OCI-LY7 (cell line): ENCODE results near the gene CELF4. TPM values are rescaled to one million over a fixed set of nuclear protein-coding genes. Genes with fewer than 3 reads are reported as not detected.

Source experiments
- BruUV-seq: library from RNA; stranded (reverse); fragments of 400-500 nt; replicated peaks from 2 replicates; lab custom pipeline; 2021; lab: Mats Ljungman, UMichigan
- CTCF ChIA-PET: fragments of 300-600 bp; sonication (Branson Sonifier 250); formaldehyde crosslinking; loops from one replicate; lab custom pipeline; 2022; ENCODE audit warnings: antibody characterized with exemption; ENCODE audit not compliant: unreplicated experiment; lab: Charles Lee
- POLR2A ChIA-PET: fragments of 300-600 bp; sonication (Branson Sonifier 250); formaldehyde crosslinking; loops from one replicate; lab custom pipeline; 2022; ENCODE audit warnings: antibody characterized with exemption; lab: Charles Lee
- DNase-seq: peaks from one replicate; pipeline ENCODE4 v3.0.0-alpha.2; 2015; ENCODE audit warnings: low spot score
- H2AFZ ChIP-seq: fragments of 200-600 bp; sonication (generic), shearing (Covaris generic); 2 replicates; pipeline ENCODE4 v1.6.1; 2014; ENCODE audit warnings: mild to moderate bottlenecking, antibody characterized with exemption, low read length, moderate library complexity
- H3K27ac ChIP-seq: fragments of 200-600 bp; sonication (generic); 2 replicates; pipeline ENCODE4 v1.5.1; 2014; ENCODE audit warnings: mixed run types, low read depth, mild to moderate bottlenecking, moderate library complexity, low read length, inconsistent platforms; ENCODE audit not compliant: poor library complexity, severe bottlenecking
- H3K36me3 ChIP-seq: fragments of 200-600 bp; sonication (generic); 2 replicates; pipeline ENCODE4 v1.6.1; 2014; ENCODE audit warnings: mild to moderate bottlenecking, antibody characterized with exemption, low read length, moderate library complexity, mixed read lengths; ENCODE audit not compliant: insufficient read depth
- H3K4me1 ChIP-seq: fragments of 200-600 bp; sonication (generic); 2 replicates; pipeline ENCODE4 v1.5.1; 2014; ENCODE audit warnings: mild to moderate bottlenecking, low read length; ENCODE audit not compliant: insufficient read depth, poor library complexity, severe bottlenecking
- H3K4me2 ChIP-seq: fragments of 200-600 bp; sonication (generic); 2 replicates; pipeline ENCODE4 v1.6.1; 2014; ENCODE audit warnings: mild to moderate bottlenecking, low read length
- H3K4me3 ChIP-seq: fragments of 200-600 bp; sonication (generic); 2 replicates; pipeline ENCODE4 v1.5.1; 2014; ENCODE audit warnings: mild to moderate bottlenecking, low read depth, low read length; ENCODE audit not compliant: poor library complexity, severe bottlenecking
- H3K79me2 ChIP-seq: fragments of 200-600 bp; sonication (generic); 2 replicates; pipeline ENCODE4 v1.6.1; 2016; ENCODE audit warnings: low read depth, mild to moderate bottlenecking, low read length, moderate library complexity, mixed read lengths; ENCODE audit not compliant: insufficient read depth
- H3K9me2 ChIP-seq: fragments of 200-600 bp; sonication (generic); 2 replicates; pipeline ENCODE4 v1.6.1; 2016; ENCODE audit warnings: mild to moderate bottlenecking, low read length, mixed read lengths; ENCODE audit not compliant: insufficient read depth
- H3K9me3 ChIP-seq: fragments of 200-600 bp; sonication (generic); 2 replicates; pipeline ENCODE4 v1.6.1; 2014; ENCODE audit warnings: mild to moderate bottlenecking, mixed run types, low read length, mixed read lengths
- H4K20me1 ChIP-seq: fragments of 200-600 bp; sonication (generic); 2 replicates; pipeline ENCODE4 v1.6.1; 2014; ENCODE audit warnings: mild to moderate bottlenecking, antibody characterized with exemption, low read length, moderate library complexity, mixed read lengths; ENCODE audit not compliant: insufficient read depth
- EZH2phosphoT487 ChIP-seq: fragments of 200-600 bp; sonication (generic); IDR thresholded peaks from 2 replicates; pipeline ENCODE4 v1.6.1; 2018; ENCODE audit warnings: low read depth, borderline replicate concordance, mild to moderate bottlenecking, mixed run types, antibody characterized with exemption, low read length, moderate library complexity, mixed read lengths
- intact Hi-C: fragments of 100-400 bp; cut with micrococcal nuclease; formaldehyde crosslinking; loops from one replicate; pipeline ENCODE4 v1.10.0; 2022; ENCODE audit not compliant: unreplicated experiment
- total RNA-seq, 2 experiments: library from RNA; depleted of rRNA in 1 of 2; stranded (reverse); fragments of >200 nt in 1 of 2; shearing (Covaris generic) in 1 of 2; gene quantifications; 2 replicates each; pipeline ENCODE4 v1.2.3, GENCODE V29; 2014 to 2022
- TF ChIP-seq, protein P1 (sequence below): fragments of 200-600 bp; sonication (generic); conservative IDR thresholded peaks from 2 replicates; pipeline ENCODE4 v1.5.1; 2014; ENCODE audit warnings: mild to moderate bottlenecking, antibody characterized with exemption, low read length, moderate library complexity, mixed read lengths

The CELF4 gene
- total RNA-seq, 2 experiments from 2014 or later, result not detected

GRCh38 chr18:37457341-37457740 lies 108.3 kb downstream of the CELF4 start:
- Histone ChIP-seq H3K27ac (no peak overlapping the region), H3K4me2 (no peak overlapping the region), H3K4me1 (no peaks in the 10 kb centered on the region), H3K4me3 (no peak overlapping the region), H2AFZ (no peak overlapping the region), H3K36me3 (no peaks in the 10 kb centered on the region), H3K9me3 (no peaks in the 10 kb centered on the region), H3K9me2 (no peaks in the 10 kb centered on the region), H3K79me2 (no peaks in the 10 kb centered on the region), H4K20me1 (no peaks in the 10 kb centered on the region)
- no peak for DNase-seq
- intact Hi-C loops, result no loop called here
- ChIA-PET CTCF (no interaction called here), POLR2A (no interaction called here)
- BruUV-seq, result no TSS peak
- TF ChIP-seq, protein P1, sequence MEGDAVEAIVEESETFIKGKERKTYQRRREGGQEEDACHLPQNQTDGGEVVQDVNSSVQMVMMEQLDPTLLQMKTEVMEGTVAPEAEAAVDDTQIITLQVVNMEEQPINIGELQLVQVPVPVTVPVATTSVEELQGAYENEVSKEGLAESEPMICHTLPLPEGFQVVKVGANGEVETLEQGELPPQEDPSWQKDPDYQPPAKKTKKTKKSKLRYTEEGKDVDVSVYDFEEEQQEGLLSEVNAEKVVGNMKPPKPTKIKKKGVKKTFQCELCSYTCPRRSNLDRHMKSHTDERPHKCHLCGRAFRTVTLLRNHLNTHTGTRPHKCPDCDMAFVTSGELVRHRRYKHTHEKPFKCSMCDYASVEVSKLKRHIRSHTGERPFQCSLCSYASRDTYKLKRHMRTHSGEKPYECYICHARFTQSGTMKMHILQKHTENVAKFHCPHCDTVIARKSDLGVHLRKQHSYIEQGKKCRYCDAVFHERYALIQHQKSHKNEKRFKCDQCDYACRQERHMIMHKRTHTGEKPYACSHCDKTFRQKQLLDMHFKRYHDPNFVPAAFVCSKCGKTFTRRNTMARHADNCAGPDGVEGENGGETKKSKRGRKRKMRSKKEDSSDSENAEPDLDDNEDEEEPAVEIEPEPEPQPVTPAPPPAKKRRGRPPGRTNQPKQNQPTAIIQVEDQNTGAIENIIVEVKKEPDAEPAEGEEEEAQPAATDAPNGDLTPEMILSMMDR, result no peak
- no peak for TF ChIP-seq EZH2phosphoT487

GRCh38 chr18:37456873-37457272 lies 108.7 kb downstream of the CELF4 start:
- no peak overlapping the region for H3K27ac ChIP-seq
- H3K79me2 ChIP-seq, result no peaks in the 10 kb centered on the region
- no peaks in the 10 kb centered on the region for H4K20me1 ChIP-seq
- no peaks in the 10 kb centered on the region for H3K9me2 ChIP-seq
- intact Hi-C loops, result no loop called here
- TF ChIP-seq EZH2phosphoT487, result no peak
- TF ChIP-seq, protein P1, result no peak
- no peak for DNase-seq
- ChIA-PET POLR2A (no interaction called here), CTCF (no interaction called here)
- no peaks in the 10 kb centered on the region for H3K9me3 ChIP-seq
- H3K4me2 ChIP-seq, result no peak overlapping the region
- H3K4me1 ChIP-seq, result no peaks in the 10 kb centered on the region
- no peak overlapping the region for H2AFZ ChIP-seq
- BruUV-seq, result no TSS peak
- H3K4me3 ChIP-seq, result no peak overlapping the region
- H3K36me3 ChIP-seq, result no peaks in the 10 kb centered on the region

DNA sequence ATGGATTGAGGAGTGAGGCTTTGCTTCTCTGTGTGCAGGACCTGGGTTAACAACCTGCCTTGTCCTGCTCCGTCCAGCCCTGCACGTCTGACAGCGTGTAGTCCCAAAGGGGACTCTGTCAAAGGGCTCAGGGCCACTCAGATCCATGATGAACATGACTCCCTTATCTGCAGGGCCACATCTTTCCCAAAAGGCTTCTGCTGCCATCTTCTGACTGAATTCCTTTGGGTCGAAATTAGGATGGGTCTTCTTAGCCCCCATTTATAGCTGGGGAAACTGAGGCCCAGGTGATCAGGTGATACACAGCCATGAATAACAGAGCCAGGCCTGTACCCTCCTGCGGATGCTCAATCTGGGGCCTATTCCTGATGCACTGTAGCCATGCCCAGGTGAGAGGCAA lies 109.2 kb downstream of the CELF4 start:
- no peak overlapping the region for H3K4me2 ChIP-seq
- H3K9me2 ChIP-seq, result no peaks in the 10 kb centered on the region
- intact Hi-C loops, result no loop called here
- no peaks in the 10 kb centered on the region for H3K79me2 ChIP-seq
- ChIA-PET POLR2A (no interaction called here), CTCF (no interaction called here)
- H3K9me3 ChIP-seq, result no peaks in the 10 kb centered on the region
- no TSS peak for BruUV-seq
- no peak for DNase-seq
- H2AFZ ChIP-seq, result no peak overlapping the region
- TF ChIP-seq, protein P1, result no peak
- TF ChIP-seq EZH2phosphoT487, result no peak
- no peaks in the 10 kb centered on the region for H3K4me1 ChIP-seq
- H4K20me1 ChIP-seq, result no peaks in the 10 kb centered on the region
- no peak overlapping the region for H3K27ac ChIP-seq
- H3K36me3 ChIP-seq, result no peaks in the 10 kb centered on the region
- H3K4me3 ChIP-seq, result no peak overlapping the region
